ENCODE measurements around the gene ZNF688. TPM values are rescaled to one million over a fixed set of nuclear protein-coding genes. Genes with fewer than 3 reads are reported as not detected.

The ZNF688 gene
- total and polyA plus RNA-seq, 2 of the 8 experiments (the other 6 are each of a cell fraction or from before 2014, with no cell fraction given), result 2.7 to 3.5 TPM

DNA sequence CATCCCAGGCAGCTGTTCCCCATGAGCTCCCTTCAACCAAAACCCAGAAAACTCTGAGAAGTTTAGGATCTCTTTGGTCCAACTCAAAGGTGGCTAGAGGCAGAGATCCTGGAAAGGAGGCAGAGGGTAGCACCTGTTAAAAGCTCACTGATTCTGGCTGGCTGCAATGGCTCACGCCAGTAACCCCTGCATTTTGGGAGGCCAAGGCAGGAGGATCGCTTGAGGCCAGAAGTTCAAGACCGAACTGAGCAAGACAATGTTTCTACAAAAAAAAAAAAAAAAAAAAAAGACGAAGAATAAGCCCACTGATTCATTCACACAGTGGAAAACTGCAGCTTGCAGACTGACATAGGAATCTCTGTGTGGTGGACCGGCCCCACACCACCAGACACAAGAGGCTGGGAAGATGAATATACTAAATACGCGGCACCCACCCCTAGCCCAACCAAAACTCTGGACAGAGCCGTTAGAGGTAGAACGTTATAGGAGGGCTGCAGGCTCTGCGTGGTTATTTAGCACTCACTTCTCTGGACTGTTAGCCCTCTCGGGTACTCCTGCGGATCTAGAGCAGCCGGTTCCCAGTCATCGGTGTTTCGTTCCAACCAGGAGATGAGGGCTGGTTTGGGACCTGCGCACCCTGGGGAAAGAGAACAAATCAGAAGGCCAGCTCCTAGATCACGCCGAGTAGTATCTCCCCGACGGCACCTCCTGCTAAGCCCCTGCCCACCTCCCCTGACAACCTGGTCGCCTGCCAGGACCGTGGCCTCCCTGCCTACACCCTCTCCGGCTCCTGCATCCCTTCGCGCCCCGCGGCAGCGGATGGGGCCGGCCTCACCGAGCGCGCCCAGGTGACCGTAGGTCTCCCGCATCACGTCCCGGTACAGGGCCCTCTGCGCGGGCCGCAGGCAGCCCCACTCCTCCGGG, 37.8 kb upstream of the ZNF688 start (continued):
- TF ChIP-seq EGR1 (IDR thresholded peaks at IDR 0.05; ENCODE audit: borderline replicate concordance, low read depth, low read length) (no peak), RNF2 (IDR thresholded peaks at IDR 0.05; ENCODE audit: borderline replicate concordance, low read depth, low read length, missing control alignments, poor library complexity, severe bottlenecking) (no peak), POLR2A (IDR thresholded peaks at IDR 0.05; ENCODE audit: control extremely low read depth in 1 of 2, low read depth in 2 of 2, low read length in 2 of 2) (0 out of 3 replicates have a peak, but pooled peaks of 1 of the 2 experiments have one; percentile 8), SUZ12 (IDR thresholded peaks at IDR 0.05; ENCODE audit: low read length) (no peak), POLR2AphosphoS5 (IDR thresholded peaks at IDR 0.05; ENCODE audit: low read depth, low read length) (peak; percentile 68; the same call in 1 of the 2 replicates), ASH2L (IDR thresholded peaks at IDR 0.05; ENCODE audit: low read length) (no peak), RXRA (IDR thresholded peaks at IDR 0.05; ENCODE audit: insufficient read depth, low read depth, low read length) (no peak), NANOG (IDR thresholded peaks at IDR 0.05; ENCODE audit: insufficient read depth, low read depth, low read length, poor library complexity, severe bottlenecking) (no peak), SIRT6 (IDR thresholded peaks at IDR 0.05; ENCODE audit: low read length) (no peak), TAF1 (IDR thresholded peaks at IDR 0.05; ENCODE audit: low read depth, low read length) (no peak), TAF7 (optimal IDR thresholded peaks at IDR 0.05; ENCODE audit: borderline replicate concordance, low read depth, low read length) (no peak)
- TF ChIP-seq, protein P1, sequence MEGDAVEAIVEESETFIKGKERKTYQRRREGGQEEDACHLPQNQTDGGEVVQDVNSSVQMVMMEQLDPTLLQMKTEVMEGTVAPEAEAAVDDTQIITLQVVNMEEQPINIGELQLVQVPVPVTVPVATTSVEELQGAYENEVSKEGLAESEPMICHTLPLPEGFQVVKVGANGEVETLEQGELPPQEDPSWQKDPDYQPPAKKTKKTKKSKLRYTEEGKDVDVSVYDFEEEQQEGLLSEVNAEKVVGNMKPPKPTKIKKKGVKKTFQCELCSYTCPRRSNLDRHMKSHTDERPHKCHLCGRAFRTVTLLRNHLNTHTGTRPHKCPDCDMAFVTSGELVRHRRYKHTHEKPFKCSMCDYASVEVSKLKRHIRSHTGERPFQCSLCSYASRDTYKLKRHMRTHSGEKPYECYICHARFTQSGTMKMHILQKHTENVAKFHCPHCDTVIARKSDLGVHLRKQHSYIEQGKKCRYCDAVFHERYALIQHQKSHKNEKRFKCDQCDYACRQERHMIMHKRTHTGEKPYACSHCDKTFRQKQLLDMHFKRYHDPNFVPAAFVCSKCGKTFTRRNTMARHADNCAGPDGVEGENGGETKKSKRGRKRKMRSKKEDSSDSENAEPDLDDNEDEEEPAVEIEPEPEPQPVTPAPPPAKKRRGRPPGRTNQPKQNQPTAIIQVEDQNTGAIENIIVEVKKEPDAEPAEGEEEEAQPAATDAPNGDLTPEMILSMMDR (IDR thresholded peaks at IDR 0.05; ENCODE audit: control extremely low read depth in 1 of 3, insufficient read depth in 1 of 3, low read depth in 1 of 3, low read length in 3 of 3), result no peak

Measured in H1 (cell line).